Cardiac fibroblast (primary cell): ENCODE measurements around the gene SLX1A.
"Not testable (repeated sequence)": the region's sequence is repeated elsewhere in the genome, so short reads cannot be mapped to it uniquely, and the experiment has no call there.

Experiments
- DNase-seq, 2 donors: peaks; one replicate each; pipeline versions ENCODE4 v3.0.0 to v3.0.0-alpha.2; 2010; ENCODE audit warnings: low read depth in 2 of 2
- H3K4me3 ChIP-seq, 2 donors: replicated peaks in 1 of 2; 1 replicate in 1 of 2; 2 replicates in 1 of 2; pipeline ENCODE4 v1.5.1; 2011; ENCODE audit warnings: low read depth in 2 of 2, low read length in 2 of 2, mild to moderate bottlenecking in 2 of 2, moderate library complexity in 1 of 2
- TF ChIP-seq, protein P1 (sequence below): IDR thresholded peaks from one replicate; pipeline ENCODE4 v1.5.1; 2011; ENCODE audit warnings: low read depth, mild to moderate bottlenecking, low read length, inconsistent platforms

SLX1A gene

DNA sequence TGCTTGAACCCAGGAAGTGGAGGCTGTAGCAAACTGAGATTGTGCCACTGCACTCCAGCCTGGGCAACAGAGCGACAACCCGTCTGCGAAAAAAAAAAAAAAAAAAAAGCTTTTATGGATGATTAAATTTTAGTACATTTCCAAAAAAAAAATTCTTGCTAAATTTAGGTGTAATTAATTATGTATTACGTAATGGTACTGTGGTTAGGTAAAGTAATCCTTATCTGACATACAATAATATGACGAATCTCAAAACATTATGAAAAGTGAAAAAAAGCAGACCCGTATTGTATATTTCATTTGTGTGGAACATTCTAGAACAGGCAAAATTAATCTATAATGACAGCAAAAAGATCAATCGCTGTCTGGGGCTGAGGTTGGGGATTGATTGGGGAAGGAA, 20.6 kb upstream of the SLX1A start:
- TF ChIP-seq, protein P1, sequence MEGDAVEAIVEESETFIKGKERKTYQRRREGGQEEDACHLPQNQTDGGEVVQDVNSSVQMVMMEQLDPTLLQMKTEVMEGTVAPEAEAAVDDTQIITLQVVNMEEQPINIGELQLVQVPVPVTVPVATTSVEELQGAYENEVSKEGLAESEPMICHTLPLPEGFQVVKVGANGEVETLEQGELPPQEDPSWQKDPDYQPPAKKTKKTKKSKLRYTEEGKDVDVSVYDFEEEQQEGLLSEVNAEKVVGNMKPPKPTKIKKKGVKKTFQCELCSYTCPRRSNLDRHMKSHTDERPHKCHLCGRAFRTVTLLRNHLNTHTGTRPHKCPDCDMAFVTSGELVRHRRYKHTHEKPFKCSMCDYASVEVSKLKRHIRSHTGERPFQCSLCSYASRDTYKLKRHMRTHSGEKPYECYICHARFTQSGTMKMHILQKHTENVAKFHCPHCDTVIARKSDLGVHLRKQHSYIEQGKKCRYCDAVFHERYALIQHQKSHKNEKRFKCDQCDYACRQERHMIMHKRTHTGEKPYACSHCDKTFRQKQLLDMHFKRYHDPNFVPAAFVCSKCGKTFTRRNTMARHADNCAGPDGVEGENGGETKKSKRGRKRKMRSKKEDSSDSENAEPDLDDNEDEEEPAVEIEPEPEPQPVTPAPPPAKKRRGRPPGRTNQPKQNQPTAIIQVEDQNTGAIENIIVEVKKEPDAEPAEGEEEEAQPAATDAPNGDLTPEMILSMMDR = no peak
- no peak overlapping the region for H3K4me3 ChIP-seq
- no peak for DNase-seq

DNA sequence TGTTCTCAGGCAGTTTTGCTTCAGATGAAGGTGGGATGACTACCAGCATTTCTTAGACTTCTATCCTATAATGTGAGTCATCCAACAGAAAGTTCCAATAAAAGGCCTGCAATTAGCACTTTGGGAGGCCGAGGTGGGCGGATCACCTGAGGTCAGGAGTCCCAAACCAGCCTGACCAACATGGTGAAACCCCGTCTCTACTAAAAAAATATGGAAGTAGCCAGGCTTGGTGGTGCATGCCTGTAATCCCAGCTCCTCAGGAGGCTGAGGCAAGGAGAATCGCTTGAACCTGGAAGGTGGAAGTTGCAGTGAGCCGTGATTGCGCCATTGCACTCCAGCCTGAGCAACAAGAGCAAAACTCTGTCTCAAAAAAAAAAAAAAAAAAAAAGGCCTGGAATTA, 16.8 kb upstream of the SLX1A start:
- not testable (repeated sequence) for DNase-seq

DNA sequence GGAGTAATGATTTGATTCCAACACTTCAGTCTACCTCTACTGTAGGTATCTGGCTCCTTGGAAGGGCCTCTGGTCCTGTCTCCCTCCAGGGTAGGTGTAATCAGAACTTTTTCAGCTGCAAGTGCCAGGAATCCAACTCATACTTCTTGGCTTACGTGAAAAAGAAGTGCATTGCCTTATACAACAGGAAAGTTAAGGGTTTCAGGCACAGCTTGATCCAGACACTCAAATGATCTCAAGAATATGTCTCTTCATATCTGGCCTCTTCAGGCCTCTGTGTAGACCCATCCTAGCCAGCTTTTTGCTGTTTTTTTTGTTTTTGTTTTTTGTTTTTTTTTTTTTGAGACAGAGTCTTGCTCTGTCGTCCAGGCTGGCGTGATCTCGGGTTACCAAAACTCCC, 14.5 kb upstream of the SLX1A start:
- TF ChIP-seq, protein P1 = no peak
- H3K4me3 ChIP-seq = no peak overlapping the region

More for the DNA sequence above, 16.8 kb upstream of the SLX1A start:
- H3K4me3 ChIP-seq = not testable (repeated sequence)

DNA sequence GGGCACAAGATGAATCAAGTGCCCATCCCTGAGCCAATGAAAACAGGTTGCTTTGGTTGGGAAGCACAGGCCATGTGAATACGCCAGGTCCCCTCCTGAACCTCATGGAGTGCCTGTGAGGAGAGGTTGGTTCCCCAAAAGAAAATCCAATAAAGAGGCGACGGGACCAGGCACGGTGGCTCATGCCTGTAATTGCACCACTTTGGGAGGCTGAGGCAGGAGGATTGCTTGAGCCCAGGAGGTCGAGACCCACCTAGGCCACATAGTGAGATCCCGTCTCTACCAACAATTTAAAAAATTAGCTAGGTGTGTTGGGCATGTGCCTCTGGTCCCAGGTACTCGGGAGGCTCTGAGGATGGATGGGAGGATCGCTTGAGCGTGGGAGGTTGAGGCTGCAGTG, 13.7 kb upstream of the SLX1A start:
- TF ChIP-seq, protein P1 = no peak
- no peak for DNase-seq
- no peak overlapping the region for H3K4me3 ChIP-seq

More for the DNA sequence above, 14.5 kb upstream of the SLX1A start:
- DNase-seq = no peak

DNA sequence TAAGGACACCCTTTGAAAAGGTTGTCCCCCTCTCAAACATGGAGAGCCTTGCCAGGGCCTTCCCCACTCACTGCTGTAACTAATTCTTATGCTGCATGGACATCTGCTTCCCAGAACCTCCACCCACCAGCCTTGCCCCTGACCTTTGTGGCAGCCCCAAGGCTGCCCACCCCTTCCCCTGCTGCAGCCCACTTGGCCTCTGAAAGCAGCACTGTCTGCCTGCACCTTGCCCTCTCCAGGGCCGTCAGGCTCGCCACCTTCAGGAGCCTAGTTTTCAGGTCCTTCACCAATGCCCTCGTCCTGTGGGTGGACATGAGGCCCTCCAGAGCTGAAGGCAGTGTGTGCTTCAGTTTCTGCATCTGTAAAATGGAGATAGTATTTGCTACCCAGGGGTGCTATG, 12.9 kb upstream of the SLX1A start:
- TF ChIP-seq, protein P1 = no peak
- H3K4me3 ChIP-seq = no peak overlapping the region

DNA sequence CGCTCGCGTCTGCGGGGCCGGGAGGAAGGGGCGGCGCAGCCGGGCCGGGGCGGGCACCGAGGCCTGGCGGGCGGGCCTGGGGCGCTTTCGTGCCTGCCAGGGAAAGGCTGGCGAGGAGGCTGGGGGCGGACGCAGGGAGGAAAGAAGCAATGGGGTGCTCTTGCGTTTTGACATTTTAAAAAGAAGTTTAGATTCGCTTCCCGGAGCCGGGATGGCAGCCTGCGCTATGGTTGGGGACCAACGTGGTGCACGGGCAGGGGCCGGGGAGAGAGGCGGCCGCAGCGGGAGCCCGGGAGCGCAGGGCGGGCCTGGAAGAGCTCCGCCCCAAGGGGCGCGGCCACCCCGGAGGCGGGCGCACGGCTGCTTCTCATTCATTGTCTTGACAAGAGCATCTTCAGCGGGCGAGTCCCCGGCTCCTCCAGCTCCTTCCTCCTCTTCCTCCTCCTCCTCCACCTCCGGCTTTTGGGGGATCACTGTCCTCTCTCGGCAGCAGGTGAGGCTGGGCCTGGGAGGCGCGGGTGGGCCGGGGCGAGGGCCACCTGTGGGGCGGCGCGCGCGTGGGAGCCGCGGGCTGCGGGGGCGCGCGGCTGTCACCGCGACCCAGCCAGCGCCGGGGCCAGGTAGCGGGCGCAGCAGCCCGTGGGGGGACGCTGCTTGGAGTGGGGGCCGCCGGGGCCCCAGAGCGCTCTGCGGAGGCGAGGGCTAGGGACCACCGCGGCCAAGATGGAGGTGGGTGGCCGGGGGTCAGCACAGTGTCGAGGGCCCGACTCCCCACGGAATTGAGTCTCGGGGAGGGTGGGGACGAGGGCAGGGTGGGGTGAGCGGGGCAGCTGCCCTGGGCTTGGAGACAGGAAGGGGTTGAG, 10.2 kb upstream of the SLX1A start, which contains the start of gene CORO1A:
Gene CORO1A (plus strand): TSS at position 370 of the 863 bp plus-strand sequence. CDS start 1,608 bp downstream, outside the sequence.
- peak; percentile 71 to 78 for DNase-seq
- TF ChIP-seq, protein P1 = no peak
- H3K4me3 ChIP-seq = peak within 1 kb of the TSS; percentile 48 to 57

More for the DNA sequence above, 12.9 kb upstream of the SLX1A start:
- no peak for DNase-seq

DNA sequence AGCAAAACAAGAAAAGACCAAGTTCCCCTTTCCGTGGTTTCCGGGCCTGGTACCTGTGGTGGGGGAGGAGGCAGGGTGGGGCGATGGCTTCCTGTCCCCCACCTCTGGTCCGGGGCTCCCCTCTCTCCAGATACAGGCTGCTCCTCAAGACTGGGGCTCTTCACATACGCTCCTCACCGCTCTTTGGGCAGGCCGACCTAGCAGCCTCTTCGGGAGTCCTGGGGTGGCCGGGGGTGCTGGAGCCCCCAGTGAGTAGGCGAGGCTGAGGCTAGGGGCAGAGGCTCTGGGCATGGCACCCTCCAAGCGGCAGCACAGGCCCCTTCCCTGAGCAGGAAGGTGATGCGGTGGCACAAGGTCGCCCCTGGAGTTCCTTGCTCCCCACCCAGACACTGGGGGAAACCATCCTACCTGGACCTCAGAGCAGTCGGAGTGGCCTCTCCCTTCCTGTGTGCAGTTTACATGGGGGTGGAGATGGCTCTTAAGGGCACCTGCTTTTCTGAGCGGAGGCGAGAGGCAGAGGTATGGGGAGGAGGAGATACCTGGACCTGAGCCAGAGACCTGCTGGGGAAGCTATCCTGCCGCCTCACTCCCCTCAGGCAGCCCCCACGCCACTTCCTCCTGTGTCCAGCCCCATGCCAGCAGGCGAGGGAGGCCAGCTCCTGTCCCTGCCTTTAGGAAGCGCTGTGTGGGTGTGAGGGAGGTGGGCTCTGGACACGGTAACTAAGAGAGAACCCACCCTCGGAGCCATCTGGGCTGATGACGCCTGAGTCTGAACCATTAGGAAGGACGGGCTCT, 9.4 kb upstream of the SLX1A start:
- TF ChIP-seq, protein P1 = no peak
- peak overlapping the region in 1 of 2 donors; percentile 7 for H3K4me3 ChIP-seq
- no peak for DNase-seq
